ENCODE results near the gene MAGI3. TPM values are rescaled to one million over a fixed set of nuclear protein-coding genes. Genes with fewer than 3 reads are reported as not detected.

MAGI3 gene
- polyA plus RNA-seq, 2 donors, result 7.8 to 11.7 TPM

GRCh38 chr1:113669988-113670387 is 279.7 kb downstream of the MAGI3 start:
- Histone ChIP-seq H3K27me3 (ENCODE audit: control insufficient read depth in 1 of 2, insufficient read depth in 2 of 2, low read length in 2 of 2) (no peaks in the 10 kb centered on the region), H3K36me3 (ENCODE audit: control insufficient read depth in 2 of 2, insufficient read depth in 2 of 2, low read length in 1 of 2) (peaks cover 0 to 2% of the 10 kb centered on the region in 2 donors), H3K27ac (ENCODE audit: low read depth in 2 of 2, low read length in 1 of 2) (no peak overlapping the region), H3K9me3 (ENCODE audit: control insufficient read depth in 2 of 2, insufficient read depth in 1 of 2, low read depth in 1 of 2, low read length in 1 of 2) (no peaks in the 10 kb centered on the region), H3K4me1 (ENCODE audit: control insufficient read depth in 2 of 2, insufficient read depth in 2 of 2, low read length in 1 of 2) (no peaks in the 10 kb centered on the region), H3K4me3 (ENCODE audit: low read depth in 1 of 2, low read length in 2 of 2) (no peak overlapping the region)
- 89 to 95% methylated on average over 1 of the region's 1 CpG for WGBS, 2 donors

DNA sequence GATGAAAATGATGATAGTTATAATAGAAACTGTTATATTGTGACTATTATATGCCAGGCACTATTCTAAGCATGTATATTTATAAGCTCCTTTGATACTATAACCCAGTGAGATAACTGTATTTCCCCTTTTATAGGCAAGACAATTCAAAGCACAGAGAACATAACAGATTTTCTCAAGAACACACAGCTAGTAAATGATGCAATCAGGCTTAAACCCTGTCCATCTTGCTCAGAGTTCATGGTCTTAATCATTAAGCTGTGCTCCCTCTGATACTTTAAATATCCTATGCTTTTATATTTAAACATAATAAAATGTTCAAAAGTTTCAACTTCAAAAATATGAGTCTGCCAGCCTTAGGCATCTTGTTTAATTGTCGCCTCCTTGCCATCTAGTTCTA is 280.3 kb downstream of the MAGI3 start:
- H3K36me3 ChIP-seq (ENCODE audit: control insufficient read depth in 2 of 2, insufficient read depth in 2 of 2, low read length in 1 of 2), result peaks cover 0 to 2% of the 10 kb centered on the region in 2 donors
- H3K27me3 ChIP-seq (ENCODE audit: control insufficient read depth in 1 of 2, insufficient read depth in 2 of 2, low read length in 2 of 2), result no peaks in the 10 kb centered on the region
- WGBS, 2 donors, result 96 to 99% methylated on average over 1 of the region's 1 CpG
- no peaks in the 10 kb centered on the region for H3K4me1 ChIP-seq (ENCODE audit: control insufficient read depth in 2 of 2, insufficient read depth in 2 of 2, low read length in 1 of 2)
- no peaks in the 10 kb centered on the region for H3K9me3 ChIP-seq (ENCODE audit: control insufficient read depth in 2 of 2, insufficient read depth in 1 of 2, low read depth in 1 of 2, low read length in 1 of 2)
- no peak overlapping the region for H3K4me3 ChIP-seq (ENCODE audit: low read depth in 1 of 2, low read length in 2 of 2)
- no peak overlapping the region for H3K27ac ChIP-seq (ENCODE audit: low read depth in 2 of 2, low read length in 1 of 2)

GRCh38 chr1:113672491-113672890 is 282.2 kb downstream of the MAGI3 start:
- Histone ChIP-seq H3K27ac (ENCODE audit: low read depth in 2 of 2, low read length in 1 of 2) (no peak overlapping the region), H3K4me3 (ENCODE audit: low read depth in 1 of 2, low read length in 2 of 2) (no peak overlapping the region), H3K9me3 (ENCODE audit: control insufficient read depth in 2 of 2, insufficient read depth in 1 of 2, low read depth in 1 of 2, low read length in 1 of 2) (no peaks in the 10 kb centered on the region), H3K4me1 (ENCODE audit: control insufficient read depth in 2 of 2, insufficient read depth in 2 of 2, low read length in 1 of 2) (no peaks in the 10 kb centered on the region), H3K27me3 (ENCODE audit: control insufficient read depth in 1 of 2, insufficient read depth in 2 of 2, low read length in 2 of 2) (no peaks in the 10 kb centered on the region), H3K36me3 (ENCODE audit: control insufficient read depth in 2 of 2, insufficient read depth in 2 of 2, low read length in 1 of 2) (peaks cover 0 to 2% of the 10 kb centered on the region in 2 donors)
- 86 to 90% methylated on average over 4 of the region's 4 CpGs for WGBS, 2 donors

DNA sequence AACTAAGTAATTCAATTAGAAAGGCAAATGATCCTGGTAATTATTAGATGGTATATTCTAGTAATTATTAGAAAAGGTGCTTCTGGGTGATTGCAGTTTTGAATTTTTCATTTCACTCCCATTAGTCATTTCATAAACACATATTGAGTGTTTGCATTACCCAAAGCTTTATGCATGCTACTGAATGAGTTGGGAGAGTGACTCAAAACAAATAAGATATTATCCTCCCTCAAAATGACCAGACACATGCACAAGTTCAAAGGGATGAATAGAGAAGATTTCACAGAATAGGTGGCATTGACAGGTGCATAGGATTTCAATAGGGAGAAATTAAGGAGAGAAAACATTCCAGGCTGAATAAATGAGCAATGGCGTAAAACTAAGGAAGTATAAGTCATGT is 284.3 kb downstream of the MAGI3 start:
- 97 to 100% methylated on average over 1 of the region's 1 CpG for WGBS, 2 donors
- Histone ChIP-seq H3K27ac (ENCODE audit: low read depth in 2 of 2, low read length in 1 of 2) (no peak overlapping the region), H3K9me3 (ENCODE audit: control insufficient read depth in 2 of 2, insufficient read depth in 1 of 2, low read depth in 1 of 2, low read length in 1 of 2) (no peaks in the 10 kb centered on the region), H3K27me3 (ENCODE audit: control insufficient read depth in 1 of 2, insufficient read depth in 2 of 2, low read length in 2 of 2) (no peaks in the 10 kb centered on the region), H3K36me3 (ENCODE audit: control insufficient read depth in 2 of 2, insufficient read depth in 2 of 2, low read length in 1 of 2) (peaks cover 0 to 2% of the 10 kb centered on the region in 2 donors), H3K4me1 (ENCODE audit: control insufficient read depth in 2 of 2, insufficient read depth in 2 of 2, low read length in 1 of 2) (no peaks in the 10 kb centered on the region), H3K4me3 (ENCODE audit: low read depth in 1 of 2, low read length in 2 of 2) (no peak overlapping the region)

DNA sequence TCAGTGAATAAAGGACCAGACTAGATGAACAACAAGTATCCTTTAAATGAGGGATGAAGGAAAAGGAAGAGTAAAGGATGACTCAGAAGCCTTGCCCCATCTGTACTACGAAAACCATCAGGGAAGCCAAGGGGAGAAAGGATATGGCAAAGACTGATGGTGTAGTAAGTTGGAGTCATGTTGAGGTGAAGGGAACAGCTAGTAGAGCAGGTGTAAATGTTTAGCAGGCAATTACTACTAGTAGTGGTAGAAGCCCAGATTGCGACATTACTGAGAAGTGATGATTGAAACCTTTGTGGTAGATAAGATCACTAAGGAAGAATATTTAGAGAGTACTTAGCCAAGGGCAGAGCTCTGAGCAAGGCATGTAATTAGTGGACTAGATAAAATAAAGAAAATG is 285.0 kb downstream of the MAGI3 start:
- no peaks in the 10 kb centered on the region for H3K4me1 ChIP-seq (ENCODE audit: control insufficient read depth in 2 of 2, insufficient read depth in 2 of 2, low read length in 1 of 2)
- H3K27ac ChIP-seq (ENCODE audit: low read depth in 2 of 2, low read length in 1 of 2), result no peak overlapping the region
- no peaks in the 10 kb centered on the region for H3K9me3 ChIP-seq (ENCODE audit: control insufficient read depth in 2 of 2, insufficient read depth in 1 of 2, low read depth in 1 of 2, low read length in 1 of 2)
- peaks cover 0 to 2% of the 10 kb centered on the region in 2 donors for H3K36me3 ChIP-seq (ENCODE audit: control insufficient read depth in 2 of 2, insufficient read depth in 2 of 2, low read length in 1 of 2)
- H3K4me3 ChIP-seq (ENCODE audit: low read depth in 1 of 2, low read length in 2 of 2), result no peak overlapping the region
- no peaks in the 10 kb centered on the region for H3K27me3 ChIP-seq (ENCODE audit: control insufficient read depth in 1 of 2, insufficient read depth in 2 of 2, low read length in 2 of 2)
- WGBS, 2 donors, result 87 to 96% methylated on average over 2 of the region's 2 CpGs

GRCh38 chr1:113676524-113676923 is 286.2 kb downstream of the MAGI3 start:
- WGBS, 2 donors, result 73 to 94% methylated on average over 5 of the region's 5 CpGs
- H3K36me3 ChIP-seq (ENCODE audit: control insufficient read depth in 2 of 2, insufficient read depth in 2 of 2, low read length in 1 of 2), result peaks cover 0 to 2% of the 10 kb centered on the region in 2 donors
- H3K9me3 ChIP-seq (ENCODE audit: control insufficient read depth in 2 of 2, insufficient read depth in 1 of 2, low read depth in 1 of 2, low read length in 1 of 2), result no peaks in the 10 kb centered on the region
- H3K4me3 ChIP-seq (ENCODE audit: low read depth in 1 of 2, low read length in 2 of 2), result no peak overlapping the region
- no peaks in the 10 kb centered on the region for H3K27me3 ChIP-seq (ENCODE audit: control insufficient read depth in 1 of 2, insufficient read depth in 2 of 2, low read length in 2 of 2)
- H3K27ac ChIP-seq (ENCODE audit: low read depth in 2 of 2, low read length in 1 of 2), result no peak overlapping the region
- H3K4me1 ChIP-seq (ENCODE audit: control insufficient read depth in 2 of 2, insufficient read depth in 2 of 2, low read length in 1 of 2), result no peaks in the 10 kb centered on the region

DNA sequence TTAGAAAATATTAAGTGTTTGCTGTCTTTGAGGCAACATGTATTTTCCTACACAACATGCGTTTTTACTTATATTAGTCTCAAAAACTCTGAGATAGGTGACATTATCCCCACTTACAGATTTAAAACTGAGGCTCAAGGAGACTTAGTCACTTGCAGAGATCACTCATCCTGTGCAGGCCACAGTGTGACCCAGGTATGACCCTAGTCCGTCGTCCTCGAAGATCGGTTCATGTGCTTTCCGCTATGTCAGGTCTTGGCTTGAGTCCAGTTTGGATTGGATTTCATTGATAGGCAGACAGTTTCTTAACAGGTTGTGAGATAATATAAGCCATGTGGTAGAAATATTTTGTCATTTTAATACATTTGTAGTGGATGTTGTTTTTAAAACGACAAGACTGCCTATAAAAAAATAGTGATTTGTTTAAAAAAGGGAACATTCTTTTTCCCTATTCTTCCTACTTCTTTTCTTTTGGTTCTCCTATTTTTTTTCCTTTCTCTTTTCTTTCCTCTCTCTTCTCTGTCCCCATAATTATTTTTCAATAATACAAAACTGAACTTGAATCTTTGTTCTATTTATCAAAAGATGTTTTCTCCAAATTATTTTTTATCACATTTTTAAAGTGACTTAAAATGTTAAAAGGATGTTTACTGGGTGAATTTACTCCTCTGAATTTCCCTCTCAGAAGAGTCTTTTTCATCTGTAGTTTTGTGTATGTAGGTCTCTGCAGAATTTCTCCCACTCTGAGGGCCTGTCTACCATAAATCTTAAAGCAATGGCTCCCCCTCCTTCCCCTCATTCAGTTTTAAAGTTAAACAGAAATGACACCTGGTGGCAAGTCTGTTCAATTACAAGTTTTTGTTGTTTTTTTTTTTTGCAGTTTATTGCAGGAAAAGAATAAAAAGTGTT is 287.2 kb downstream of the MAGI3 start:
- Histone ChIP-seq H3K9me3 (ENCODE audit: control insufficient read depth in 2 of 2, insufficient read depth in 1 of 2, low read depth in 1 of 2, low read length in 1 of 2) (no peaks in the 10 kb centered on the region), H3K36me3 (ENCODE audit: control insufficient read depth in 2 of 2, insufficient read depth in 2 of 2, low read length in 1 of 2) (peaks cover 0 to under 1% of the 10 kb centered on the region in 2 donors), H3K4me3 (ENCODE audit: low read depth in 1 of 2, low read length in 2 of 2) (no peak overlapping the region), H3K27ac (ENCODE audit: low read depth in 2 of 2, low read length in 1 of 2) (no peak overlapping the region), H3K27me3 (ENCODE audit: control insufficient read depth in 1 of 2, insufficient read depth in 2 of 2, low read length in 2 of 2) (no peaks in the 10 kb centered on the region), H3K4me1 (ENCODE audit: control insufficient read depth in 2 of 2, insufficient read depth in 2 of 2, low read length in 1 of 2) (no peaks in the 10 kb centered on the region)
- 45 to 56% methylated on average over 7 of the region's 7 CpGs for WGBS, 2 donors

GRCh38 chr1:113678159-113678469 is 287.8 kb downstream of the MAGI3 start:
- Histone ChIP-seq H3K36me3 (ENCODE audit: control insufficient read depth in 2 of 2, insufficient read depth in 2 of 2, low read length in 1 of 2) (no peaks in the 10 kb centered on the region), H3K27me3 (ENCODE audit: control insufficient read depth in 1 of 2, insufficient read depth in 2 of 2, low read length in 2 of 2) (no peaks in the 10 kb centered on the region), H3K27ac (ENCODE audit: low read depth in 2 of 2, low read length in 1 of 2) (no peak overlapping the region), H3K4me1 (ENCODE audit: control insufficient read depth in 2 of 2, insufficient read depth in 2 of 2, low read length in 1 of 2) (no peaks in the 10 kb centered on the region), H3K4me3 (ENCODE audit: low read depth in 1 of 2, low read length in 2 of 2) (no peak overlapping the region), H3K9me3 (ENCODE audit: control insufficient read depth in 2 of 2, insufficient read depth in 1 of 2, low read depth in 1 of 2, low read length in 1 of 2) (no peaks in the 10 kb centered on the region)

DNA sequence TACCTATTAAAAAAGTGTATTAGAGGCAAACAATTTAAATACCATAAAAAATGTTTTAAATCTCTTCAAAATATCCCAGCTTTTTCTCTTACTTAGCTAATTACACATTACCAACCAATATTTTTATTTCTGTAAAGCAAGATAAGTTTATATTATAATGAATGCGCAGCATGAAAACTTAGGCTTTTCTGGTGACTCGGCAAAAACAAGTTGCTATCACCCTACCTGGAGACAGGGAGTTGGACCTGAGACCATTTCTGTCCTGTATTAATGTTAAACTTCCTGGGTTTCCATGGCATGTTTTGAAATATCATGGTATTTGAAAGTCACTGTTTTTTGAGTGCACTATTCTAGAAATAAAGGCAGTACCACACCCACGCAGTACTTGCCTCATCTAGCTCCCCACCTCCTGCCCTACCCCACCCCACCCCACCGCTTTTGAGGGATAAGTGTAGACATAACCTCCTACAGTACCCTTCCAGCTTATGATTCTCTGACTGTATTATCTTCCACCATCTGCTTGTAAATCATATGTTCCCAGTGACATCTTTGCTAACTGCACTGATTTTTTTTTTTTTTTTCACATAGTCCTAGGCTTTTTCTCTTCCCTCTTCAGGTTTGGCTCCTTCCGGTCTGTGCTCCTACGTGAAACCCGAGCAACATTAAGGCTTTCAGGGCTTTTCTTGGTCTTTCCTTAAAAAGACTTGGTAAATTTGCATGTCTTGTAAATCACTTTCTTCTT is 291.5 kb downstream of the MAGI3 start:
- Histone ChIP-seq H3K4me1 (ENCODE audit: control insufficient read depth in 2 of 2, insufficient read depth in 2 of 2, low read length in 1 of 2) (no peaks in the 10 kb centered on the region), H3K36me3 (ENCODE audit: control insufficient read depth in 2 of 2, insufficient read depth in 2 of 2, low read length in 1 of 2) (no peaks in the 10 kb centered on the region), H3K27me3 (ENCODE audit: control insufficient read depth in 1 of 2, insufficient read depth in 2 of 2, low read length in 2 of 2) (no peaks in the 10 kb centered on the region), H3K27ac (ENCODE audit: low read depth in 2 of 2, low read length in 1 of 2) (no peak overlapping the region), H3K9me3 (ENCODE audit: control insufficient read depth in 2 of 2, insufficient read depth in 1 of 2, low read depth in 1 of 2, low read length in 1 of 2) (no peaks in the 10 kb centered on the region), H3K4me3 (ENCODE audit: low read depth in 1 of 2, low read length in 2 of 2) (no peak overlapping the region)
- 93 to 97% methylated on average over 7 of the region's 7 CpGs for WGBS, 2 donors
